Activated CD8-positive, alpha-beta memory T cell treated with anti-CD3 and anti-CD28 coated beads for 36 hours (primary cell): ENCODE results near the gene RBM19. TPM values are rescaled to one million over a fixed set of nuclear protein-coding genes. Genes with fewer than 3 reads are reported as not detected.

ENCODE experiments used
- CTCF ChIA-PET: fragments of 350-600 bp; sonication (Branson Sonifier 250); formaldehyde crosslinking; loops from one replicate; lab custom pipeline; 2021; ENCODE audit warnings: antibody characterized with exemption; lab: Charles Lee
- POLR2A ChIA-PET: fragments of 350-600 bp; sonication (Branson Sonifier 250); formaldehyde crosslinking; loops from one replicate; lab custom pipeline; 2021; ENCODE audit warnings: antibody characterized with exemption; lab: Charles Lee
- total RNA-seq, 2 experiments: library from RNA; stranded (reverse); gene quantifications; one replicate each; pipeline ENCODE4 v1.2.3, GENCODE V29; 2021

Gene RBM19
- total RNA-seq, 2 experiments from 2014 or later = 98.0 to 103 TPM

- ChIA-PET POLR2A (no interaction called here), CTCF (no interaction called here)
Measured at GRCh38 chr12:113852695-113853490, 113.2 kb downstream of the RBM19 start.

GRCh38 chr12:113852264-113852663 is 113.9 kb downstream of the RBM19 start:
- ChIA-PET CTCF (no interaction called here), POLR2A (no interaction called here)

GRCh38 chr12:113850309-113851056 is 115.6 kb downstream of the RBM19 start:
- POLR2A ChIA-PET = no interaction called here
- CTCF ChIA-PET = no interaction called here

DNA sequence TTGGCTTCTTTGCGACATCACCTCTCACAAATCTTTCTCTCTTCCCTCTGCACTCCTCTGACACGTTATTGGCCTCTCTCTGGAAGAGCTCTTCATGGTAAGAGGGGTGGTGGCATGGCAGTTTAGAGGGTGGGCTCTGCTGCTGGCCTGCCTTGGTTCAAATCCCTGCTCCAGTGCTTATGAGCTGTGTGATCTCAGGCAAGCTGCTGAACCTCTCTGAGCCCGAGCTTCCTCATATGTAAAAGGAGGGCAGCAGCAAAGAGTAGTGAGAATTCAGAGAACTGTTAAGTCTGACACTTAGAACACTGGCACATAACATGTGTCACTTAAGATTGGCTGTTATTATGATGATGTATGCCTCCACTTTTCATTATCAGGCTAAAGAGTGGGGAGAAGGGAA is 118.3 kb downstream of the RBM19 start:
- ChIA-PET CTCF (no interaction called here), POLR2A (no interaction called here)

DNA sequence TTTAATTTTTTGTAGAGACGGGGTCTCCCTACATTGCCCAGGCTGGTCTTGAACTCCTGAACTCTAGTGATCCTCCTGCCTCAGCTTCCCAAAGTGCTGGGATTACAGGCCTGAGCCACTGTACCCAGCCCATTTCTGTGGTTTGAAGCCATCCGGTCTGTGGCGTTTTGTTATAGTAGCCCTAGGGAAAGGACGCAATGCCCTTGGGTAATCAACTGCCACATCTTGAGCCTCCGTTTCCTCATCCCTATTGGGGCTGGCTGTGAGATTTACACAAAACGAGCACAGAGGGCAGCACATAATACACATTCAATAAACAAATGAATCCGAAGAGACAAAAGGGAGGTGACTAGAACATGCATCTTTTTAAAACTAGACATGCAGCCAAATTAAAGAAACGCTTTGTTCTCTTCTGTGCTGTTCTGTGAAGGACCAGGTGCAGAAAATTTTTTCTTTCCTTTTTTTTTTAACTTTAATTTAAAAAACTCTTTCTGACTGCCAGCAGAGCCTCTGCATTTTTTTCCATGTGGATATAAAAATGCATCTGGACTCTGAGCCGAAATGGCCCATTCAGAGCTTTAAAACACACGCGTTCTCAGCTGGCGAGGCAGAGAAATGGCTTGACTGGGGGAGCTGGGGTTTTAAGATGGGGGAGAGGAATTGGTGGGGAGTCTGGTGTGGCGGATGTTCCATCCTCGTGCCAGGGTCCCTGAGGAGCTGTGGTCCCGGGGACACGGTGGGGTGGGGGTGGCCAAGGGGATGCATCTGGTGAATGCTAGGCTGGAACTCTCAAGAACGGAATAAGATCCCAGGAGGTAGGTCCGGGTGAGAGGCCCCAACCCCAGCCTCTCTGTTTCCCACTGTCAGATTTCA is 119.0 kb downstream of the RBM19 start:
- CTCF ChIA-PET = no interaction called here
- POLR2A ChIA-PET = interaction anchor here (0.6 kb wide), 1 partner anchor 47 kb away, joined by 3 read pairs; no protein-coding TSS in a partner anchor

- ChIA-PET CTCF (no interaction called here), POLR2A (no interaction called here)
Measured at GRCh38 chr12:113845900-113846674, 120.0 kb downstream of the RBM19 start.

GRCh38 chr12:113844495-113845210 is 121.5 kb downstream of the RBM19 start:
- POLR2A ChIA-PET = no interaction called here
- CTCF ChIA-PET = no interaction called here

DNA sequence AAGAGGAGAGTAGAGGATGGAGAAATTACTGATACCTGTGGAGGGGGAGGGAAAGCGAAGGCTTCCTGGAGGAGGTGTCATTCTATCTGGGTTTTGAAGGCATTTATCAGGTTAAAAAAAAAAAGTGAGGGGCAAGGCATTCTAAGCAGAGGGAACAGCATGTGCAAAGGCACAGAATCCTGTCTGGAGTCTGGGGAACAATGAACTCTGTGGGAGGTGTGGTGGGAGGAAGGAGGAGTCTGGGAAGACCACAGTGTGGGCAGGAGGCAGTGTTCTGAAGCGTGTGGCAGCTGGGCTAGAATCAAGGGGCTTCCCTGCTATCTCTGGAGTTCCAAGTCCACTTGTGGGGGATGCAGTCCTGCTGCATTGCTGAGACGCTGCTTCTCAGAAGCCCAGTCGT is 123.4 kb downstream of the RBM19 start:
- POLR2A ChIA-PET = no interaction called here
- CTCF ChIA-PET = no interaction called here

- CTCF ChIA-PET = no interaction called here
- POLR2A ChIA-PET = no interaction called here
Measured at GRCh38 chr12:113841786-113842185, 124.3 kb downstream of the RBM19 start.

DNA sequence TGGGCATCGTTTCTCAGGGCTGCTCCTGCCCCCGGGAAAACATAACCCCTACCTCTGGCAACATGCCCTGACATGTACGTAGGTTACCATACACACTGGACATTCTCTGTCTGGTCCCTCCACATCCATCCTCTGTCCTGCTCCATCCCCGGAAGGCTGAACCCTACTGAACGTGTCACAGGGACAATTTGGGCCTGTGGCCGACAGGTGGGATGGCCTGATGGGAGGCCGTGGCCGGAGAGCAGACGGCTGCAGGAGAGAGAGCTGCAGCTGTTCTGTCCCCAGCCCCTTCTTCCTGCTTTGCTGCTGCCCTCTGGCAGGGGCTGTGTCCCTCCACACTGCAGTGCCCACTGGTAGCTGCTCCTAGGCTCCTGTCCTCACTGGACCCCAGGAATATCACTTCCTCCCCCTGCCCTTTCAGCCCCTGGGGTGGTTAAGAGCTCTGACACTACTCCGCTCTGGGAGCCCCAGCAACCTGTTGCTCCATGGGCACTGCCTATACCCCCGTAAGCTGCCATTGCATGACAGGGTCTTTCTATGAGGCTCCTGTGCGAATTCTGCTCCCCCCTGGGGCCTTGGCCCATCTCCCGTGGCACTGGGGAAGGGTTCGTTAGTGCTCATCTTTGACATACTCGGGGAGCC is 125.6 kb downstream of the RBM19 start:
- POLR2A ChIA-PET = no interaction called here
- CTCF ChIA-PET = no interaction called here

DNA sequence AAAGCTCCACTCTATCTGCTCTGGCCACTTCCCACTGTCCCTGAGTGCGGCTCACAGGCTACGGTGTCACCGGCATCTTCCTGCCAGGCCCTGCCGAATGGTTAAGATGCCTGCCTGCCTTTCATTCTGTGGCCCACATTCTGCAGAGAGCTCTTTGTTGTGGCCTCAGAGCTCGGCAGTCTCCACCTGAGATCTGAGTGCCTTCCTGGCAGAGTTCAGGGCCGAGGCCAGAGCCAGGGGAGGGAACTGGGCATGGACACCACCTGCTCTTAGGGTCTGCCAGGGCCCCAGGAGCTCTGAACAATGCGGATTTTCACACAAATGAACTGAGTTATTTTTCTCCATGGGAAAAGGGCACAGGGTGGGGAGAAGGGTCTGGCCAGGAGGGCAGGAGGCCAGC is 127.2 kb downstream of the RBM19 start:
- POLR2A ChIA-PET = no interaction called here
- CTCF ChIA-PET = no interaction called here

GRCh38 chr12:113837528-113838296 is 128.4 kb downstream of the RBM19 start:
- ChIA-PET POLR2A (no interaction called here), CTCF (no interaction called here)

- ChIA-PET CTCF (no interaction called here), POLR2A (no interaction called here)
Measured at GRCh38 chr12:113837084-113837483, 129.0 kb downstream of the RBM19 start.

GRCh38 chr12:113835896-113836295 is 130.2 kb downstream of the RBM19 start:
- POLR2A ChIA-PET = interaction anchor here (0.6 kb wide), 1 partner anchor 8 kb away, joined by 3 read pairs; no protein-coding TSS in a partner anchor
- CTCF ChIA-PET = no interaction called here

- ChIA-PET POLR2A (no interaction called here), CTCF (no interaction called here)
Measured at GRCh38 chr12:113835433-113835832, 130.7 kb downstream of the RBM19 start.

GRCh38 chr12:113833422-113833821 is 132.7 kb downstream of the RBM19 start:
- ChIA-PET CTCF (no interaction called here), POLR2A (no interaction called here)

DNA sequence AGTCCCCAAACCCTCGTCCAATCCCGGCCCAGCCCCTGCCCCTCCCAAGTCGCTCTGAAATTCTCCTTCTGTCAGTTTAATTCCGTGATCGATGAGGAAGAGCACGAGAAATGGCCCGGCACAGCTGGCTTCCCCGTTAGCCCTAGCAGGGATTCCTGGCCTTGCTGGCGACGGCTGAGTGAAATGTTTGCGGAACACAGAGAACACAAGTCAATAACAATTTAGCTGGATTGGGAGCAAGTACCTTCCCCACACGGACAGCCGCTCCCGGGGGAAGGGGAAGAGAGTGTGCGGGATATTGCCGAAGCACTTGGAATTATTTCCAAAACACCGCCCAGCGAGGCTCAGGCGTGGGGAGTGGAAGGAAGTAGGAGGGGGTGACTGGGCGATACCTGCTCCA is 134.6 kb downstream of the RBM19 start:
- POLR2A ChIA-PET = no interaction called here
- CTCF ChIA-PET = no interaction called here
